SK-N-SH (cell line): Measurements from ENCODE around the gene CEBPG.

Experiments
- EZH2phosphoT487 ChIP-seq: fragments of 200-600 bp; sonication (generic); IDR thresholded peaks from 2 replicates; pipeline ENCODE4 v1.6.1; 2017; ENCODE audit warnings: low read depth, mixed run types, mild to moderate bottlenecking, antibody characterized with exemption, moderate library complexity, borderline replicate concordance
- POLR2AphosphoS5 ChIP-seq: IDR thresholded peaks from 2 replicates; pipeline ENCODE4 v1.6.1; 2012; ENCODE audit warnings: low read depth, low read length
- RXRA ChIP-seq: IDR thresholded peaks from 2 replicates; pipeline ENCODE4 v1.4.0; 2012; ENCODE audit warnings: low read depth, mild to moderate bottlenecking, borderline replicate concordance
- TAF1 ChIP-seq: IDR thresholded peaks from 2 replicates; pipeline ENCODE4 v1.6.1; 2012; ENCODE audit warnings: low read depth, mild to moderate bottlenecking, low read length, moderate library complexity, borderline replicate concordance
- TF ChIP-seq, protein P1 (sequence below): fragments of 200-600 bp; sonication (generic); IDR thresholded peaks from 2 replicates; pipeline ENCODE4 v1.6.1; 2017; ENCODE audit warnings: antibody characterized with exemption, mild to moderate bottlenecking, moderate library complexity
- TF ChIP-seq, protein P2 (sequence below): IDR thresholded peaks from 2 replicates; pipeline ENCODE4 v1.6.1; 2012; ENCODE audit warnings: mild to moderate bottlenecking, low read depth, low read length, moderate library complexity

DNA sequence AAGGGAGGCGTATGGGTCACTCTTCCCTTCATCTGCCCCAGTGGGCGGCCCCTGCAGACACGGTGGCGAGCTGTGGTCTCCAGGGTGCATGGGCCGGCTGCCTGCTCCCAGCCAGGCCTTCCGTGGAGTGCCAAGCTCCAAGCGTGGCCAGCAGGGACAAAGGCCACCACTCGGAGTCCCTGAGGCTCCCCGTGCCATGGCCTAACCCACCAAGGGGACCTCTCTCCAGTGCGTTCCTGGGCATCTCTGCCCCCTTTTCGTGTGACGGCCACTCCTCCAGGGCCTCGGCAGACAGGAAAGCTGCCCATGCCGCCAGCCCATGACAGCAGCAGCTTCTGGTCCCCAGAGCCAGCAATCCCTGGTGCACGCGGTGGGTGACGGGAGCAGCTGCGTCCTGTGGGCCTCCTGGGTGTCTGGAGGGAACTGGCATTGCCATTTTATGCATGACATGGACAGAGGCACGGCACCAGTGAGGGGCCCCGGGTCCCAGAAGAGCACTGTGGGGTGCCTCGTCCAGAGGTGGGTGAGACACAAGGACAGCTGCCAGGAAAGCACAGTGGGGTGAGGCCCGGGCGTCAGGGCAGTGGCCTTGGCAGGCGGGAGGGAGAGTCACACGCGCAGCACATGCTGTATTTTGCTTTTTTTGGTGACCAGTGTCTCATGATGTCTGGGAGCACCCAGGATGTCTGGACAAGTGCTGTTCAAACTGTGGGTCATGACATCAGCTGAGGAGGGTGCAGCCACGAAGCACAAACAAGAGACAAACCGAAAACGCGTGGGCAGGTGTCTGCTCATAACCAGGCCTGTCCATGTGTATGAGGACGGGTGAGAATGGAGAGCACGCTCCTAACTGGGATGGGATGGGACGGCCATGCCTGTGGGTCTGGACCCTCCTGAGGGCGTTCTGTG, 32.3 kb downstream of the CEBPG start:
- TF ChIP-seq, protein P1, sequence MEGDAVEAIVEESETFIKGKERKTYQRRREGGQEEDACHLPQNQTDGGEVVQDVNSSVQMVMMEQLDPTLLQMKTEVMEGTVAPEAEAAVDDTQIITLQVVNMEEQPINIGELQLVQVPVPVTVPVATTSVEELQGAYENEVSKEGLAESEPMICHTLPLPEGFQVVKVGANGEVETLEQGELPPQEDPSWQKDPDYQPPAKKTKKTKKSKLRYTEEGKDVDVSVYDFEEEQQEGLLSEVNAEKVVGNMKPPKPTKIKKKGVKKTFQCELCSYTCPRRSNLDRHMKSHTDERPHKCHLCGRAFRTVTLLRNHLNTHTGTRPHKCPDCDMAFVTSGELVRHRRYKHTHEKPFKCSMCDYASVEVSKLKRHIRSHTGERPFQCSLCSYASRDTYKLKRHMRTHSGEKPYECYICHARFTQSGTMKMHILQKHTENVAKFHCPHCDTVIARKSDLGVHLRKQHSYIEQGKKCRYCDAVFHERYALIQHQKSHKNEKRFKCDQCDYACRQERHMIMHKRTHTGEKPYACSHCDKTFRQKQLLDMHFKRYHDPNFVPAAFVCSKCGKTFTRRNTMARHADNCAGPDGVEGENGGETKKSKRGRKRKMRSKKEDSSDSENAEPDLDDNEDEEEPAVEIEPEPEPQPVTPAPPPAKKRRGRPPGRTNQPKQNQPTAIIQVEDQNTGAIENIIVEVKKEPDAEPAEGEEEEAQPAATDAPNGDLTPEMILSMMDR: no peak
- no peak for TF ChIP-seq EZH2phosphoT487
- TF ChIP-seq, protein P2, sequence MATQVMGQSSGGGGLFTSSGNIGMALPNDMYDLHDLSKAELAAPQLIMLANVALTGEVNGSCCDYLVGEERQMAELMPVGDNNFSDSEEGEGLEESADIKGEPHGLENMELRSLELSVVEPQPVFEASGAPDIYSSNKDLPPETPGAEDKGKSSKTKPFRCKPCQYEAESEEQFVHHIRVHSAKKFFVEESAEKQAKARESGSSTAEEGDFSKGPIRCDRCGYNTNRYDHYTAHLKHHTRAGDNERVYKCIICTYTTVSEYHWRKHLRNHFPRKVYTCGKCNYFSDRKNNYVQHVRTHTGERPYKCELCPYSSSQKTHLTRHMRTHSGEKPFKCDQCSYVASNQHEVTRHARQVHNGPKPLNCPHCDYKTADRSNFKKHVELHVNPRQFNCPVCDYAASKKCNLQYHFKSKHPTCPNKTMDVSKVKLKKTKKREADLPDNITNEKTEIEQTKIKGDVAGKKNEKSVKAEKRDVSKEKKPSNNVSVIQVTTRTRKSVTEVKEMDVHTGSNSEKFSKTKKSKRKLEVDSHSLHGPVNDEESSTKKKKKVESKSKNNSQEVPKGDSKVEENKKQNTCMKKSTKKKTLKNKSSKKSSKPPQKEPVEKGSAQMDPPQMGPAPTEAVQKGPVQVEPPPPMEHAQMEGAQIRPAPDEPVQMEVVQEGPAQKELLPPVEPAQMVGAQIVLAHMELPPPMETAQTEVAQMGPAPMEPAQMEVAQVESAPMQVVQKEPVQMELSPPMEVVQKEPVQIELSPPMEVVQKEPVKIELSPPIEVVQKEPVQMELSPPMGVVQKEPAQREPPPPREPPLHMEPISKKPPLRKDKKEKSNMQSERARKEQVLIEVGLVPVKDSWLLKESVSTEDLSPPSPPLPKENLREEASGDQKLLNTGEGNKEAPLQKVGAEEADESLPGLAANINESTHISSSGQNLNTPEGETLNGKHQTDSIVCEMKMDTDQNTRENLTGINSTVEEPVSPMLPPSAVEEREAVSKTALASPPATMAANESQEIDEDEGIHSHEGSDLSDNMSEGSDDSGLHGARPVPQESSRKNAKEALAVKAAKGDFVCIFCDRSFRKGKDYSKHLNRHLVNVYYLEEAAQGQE: no peak
- TF ChIP-seq TAF1: no peak
- TF ChIP-seq RXRA: no peak
- TF ChIP-seq POLR2AphosphoS5: no peak
